Progenitor cell of endocrine pancreas (in vitro differentiated cells): ENCODE measurements around the gene TMEM45B. TPM values are rescaled to one million over a fixed set of nuclear protein-coding genes. Genes with fewer than 3 reads are reported as not detected.

Source experiments
- DNase-seq: peaks from one replicate; pipeline ENCODE4 v3.0.0; 2021; ENCODE audit warnings: low spot score; ENCODE audit not compliant: unreplicated experiment
- H3K27ac Mint-ChIP-seq: 2 replicates; pipeline ENCODE4 v1.8.0; 2021; ENCODE audit warnings: mild to moderate bottlenecking, moderate library complexity, mixed read lengths
- H3K27me3 Mint-ChIP-seq: 2 replicates; pipeline ENCODE4 v1.8.0; 2021; ENCODE audit warnings: mixed read lengths
- H3K36me3 Mint-ChIP-seq: 2 replicates; pipeline ENCODE4 v1.8.0; 2022; ENCODE audit warnings: mixed read lengths; ENCODE audit not compliant: insufficient read depth
- H3K4me1 Mint-ChIP-seq: 2 replicates; pipeline ENCODE4 v1.8.0; 2021; ENCODE audit warnings: low read depth, mixed read lengths
- H3K4me3 Mint-ChIP-seq: 2 replicates; pipeline ENCODE4 v1.8.0; 2021; ENCODE audit warnings: low read depth, mild to moderate bottlenecking, moderate library complexity, mixed read lengths
- H3K9me3 Mint-ChIP-seq: 2 replicates; pipeline ENCODE4 v1.8.0; 2021; ENCODE audit warnings: low read depth, mixed read lengths
- total RNA-seq: library from RNA; stranded (reverse); gene quantifications from 2 replicates; pipeline ENCODE4 v1.2.1, GENCODE V29; 2021
- TF ChIP-seq, protein P1 (sequence below): fragments of 200-600 bp; sonication (generic); IDR thresholded peaks from one replicate; pipeline ENCODE4 v1.5.0; 2021; ENCODE audit warnings: antibody characterized with exemption, mild to moderate bottlenecking; ENCODE audit not compliant: unreplicated experiment

TMEM45B gene
- total RNA-seq, 1 donor from 2014 or later = 1.4 TPM

DNA sequence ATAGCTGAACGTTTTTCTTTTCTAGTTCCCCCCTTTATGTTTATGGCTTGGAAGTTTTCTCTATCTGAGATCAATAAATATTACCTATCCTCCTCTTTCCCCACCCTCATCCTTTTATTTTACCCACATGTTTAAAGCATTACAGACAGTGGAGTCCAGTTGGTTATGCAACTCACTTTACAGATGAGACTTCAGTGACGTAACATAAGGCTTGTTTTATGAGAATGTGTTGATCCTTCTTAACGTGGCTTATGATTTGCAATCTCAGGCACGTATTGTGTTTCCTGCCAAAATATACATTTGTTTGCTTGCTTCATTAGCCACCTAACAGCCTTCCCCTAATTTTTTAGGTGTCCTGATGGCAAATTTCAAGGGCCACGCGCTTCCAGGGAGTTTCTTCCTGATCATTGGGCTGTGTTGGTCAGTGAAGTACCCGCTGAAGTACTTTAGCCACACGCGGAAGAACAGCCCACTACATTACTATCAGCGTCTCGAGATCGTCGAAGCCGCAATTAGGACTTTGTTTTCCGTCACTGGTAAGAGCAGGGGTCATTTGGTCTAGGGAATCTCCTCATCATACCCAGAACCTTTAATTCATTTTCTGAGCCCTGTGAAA lies 36.6 kb downstream of the TMEM45B start:
- DNase-seq = no peak
- Mint-ChIP-seq H3K27ac (no peak overlapping the region), H3K9me3 (peaks cover 3% of the 10 kb centered on the region), H3K4me3 (no peak overlapping the region), H3K36me3 (no peaks in the 10 kb centered on the region), H3K4me1 (peaks cover 15% of the 10 kb centered on the region), H3K27me3 (no peaks in the 10 kb centered on the region)
- TF ChIP-seq, protein P1, sequence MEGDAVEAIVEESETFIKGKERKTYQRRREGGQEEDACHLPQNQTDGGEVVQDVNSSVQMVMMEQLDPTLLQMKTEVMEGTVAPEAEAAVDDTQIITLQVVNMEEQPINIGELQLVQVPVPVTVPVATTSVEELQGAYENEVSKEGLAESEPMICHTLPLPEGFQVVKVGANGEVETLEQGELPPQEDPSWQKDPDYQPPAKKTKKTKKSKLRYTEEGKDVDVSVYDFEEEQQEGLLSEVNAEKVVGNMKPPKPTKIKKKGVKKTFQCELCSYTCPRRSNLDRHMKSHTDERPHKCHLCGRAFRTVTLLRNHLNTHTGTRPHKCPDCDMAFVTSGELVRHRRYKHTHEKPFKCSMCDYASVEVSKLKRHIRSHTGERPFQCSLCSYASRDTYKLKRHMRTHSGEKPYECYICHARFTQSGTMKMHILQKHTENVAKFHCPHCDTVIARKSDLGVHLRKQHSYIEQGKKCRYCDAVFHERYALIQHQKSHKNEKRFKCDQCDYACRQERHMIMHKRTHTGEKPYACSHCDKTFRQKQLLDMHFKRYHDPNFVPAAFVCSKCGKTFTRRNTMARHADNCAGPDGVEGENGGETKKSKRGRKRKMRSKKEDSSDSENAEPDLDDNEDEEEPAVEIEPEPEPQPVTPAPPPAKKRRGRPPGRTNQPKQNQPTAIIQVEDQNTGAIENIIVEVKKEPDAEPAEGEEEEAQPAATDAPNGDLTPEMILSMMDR = no peak

DNA sequence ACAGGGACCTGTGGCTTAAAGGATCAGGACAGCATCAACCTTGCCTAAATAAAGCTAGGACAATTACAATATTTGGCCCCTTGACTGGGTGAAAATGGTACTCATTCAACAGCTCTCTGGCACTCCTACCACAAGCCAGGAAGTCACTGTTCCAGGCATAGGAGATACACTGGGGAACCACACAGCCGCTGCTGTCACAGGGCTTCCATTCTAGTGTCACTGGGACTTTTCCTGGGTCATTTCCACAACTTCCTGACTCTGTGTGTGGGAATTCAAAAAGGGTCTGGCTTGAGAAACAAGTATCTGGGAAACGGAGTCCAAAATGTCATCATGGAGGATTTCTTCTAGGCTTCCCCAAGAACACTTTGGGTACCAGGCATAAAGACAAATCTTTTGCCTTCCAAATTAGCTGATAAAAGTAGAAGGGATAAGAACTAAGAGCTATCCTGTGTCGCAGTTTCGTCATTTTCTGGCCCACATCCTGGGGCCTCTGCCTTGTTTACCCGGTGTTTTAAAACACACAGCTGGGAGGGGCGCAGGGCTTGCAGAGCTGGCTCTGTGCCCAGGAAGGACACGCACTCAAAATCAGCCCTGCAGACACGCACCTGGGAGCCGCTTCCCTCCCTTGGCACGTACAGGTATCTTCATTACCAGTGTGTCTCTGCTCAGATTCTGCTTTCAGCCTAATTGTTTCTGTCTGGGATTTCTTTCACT lies 38.0 kb downstream of the TMEM45B start:
- H3K9me3 Mint-ChIP-seq = peaks cover 3% of the 10 kb centered on the region
- H3K27ac Mint-ChIP-seq = no peak overlapping the region
- peaks cover 15% of the 10 kb centered on the region for H3K4me1 Mint-ChIP-seq
- no peak for DNase-seq
- H3K27me3 Mint-ChIP-seq = no peaks in the 10 kb centered on the region
- no peak overlapping the region for H3K4me3 Mint-ChIP-seq
- no peaks in the 10 kb centered on the region for H3K36me3 Mint-ChIP-seq
- TF ChIP-seq, protein P1 = no peak

DNA sequence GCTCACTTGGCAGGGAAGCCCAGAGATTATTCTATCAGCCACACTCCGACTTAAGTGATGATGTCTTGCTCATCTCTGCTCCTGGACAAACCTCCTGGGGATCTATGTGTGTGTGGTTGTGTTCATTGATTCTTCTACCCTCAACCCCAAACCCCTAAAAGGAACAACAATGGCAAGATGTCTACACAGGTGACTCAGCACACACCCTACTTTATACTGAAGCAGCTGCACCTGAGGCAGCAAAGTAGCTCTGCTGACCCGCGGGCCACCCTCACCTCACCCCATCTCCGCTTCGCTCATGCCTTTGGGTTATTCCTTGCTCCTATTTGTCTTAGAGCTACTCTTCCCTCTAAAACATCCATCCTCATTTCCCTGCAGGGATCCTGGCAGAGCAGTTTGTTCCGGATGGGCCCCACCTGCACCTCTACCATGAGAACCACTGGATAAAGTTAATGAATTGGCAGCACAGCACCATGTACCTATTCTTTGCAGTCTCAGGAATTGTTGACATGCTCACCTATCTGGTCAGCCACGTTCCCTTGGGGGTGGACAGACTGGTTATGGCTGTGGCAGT lies 38.7 kb downstream of the TMEM45B start:
- H3K9me3 Mint-ChIP-seq = peaks cover 3% of the 10 kb centered on the region
- TF ChIP-seq, protein P1 = no peak
- no peak overlapping the region for H3K27ac Mint-ChIP-seq
- peaks cover 2% of the 10 kb centered on the region for H3K36me3 Mint-ChIP-seq
- H3K27me3 Mint-ChIP-seq = no peaks in the 10 kb centered on the region
- peaks cover 15% of the 10 kb centered on the region for H3K4me1 Mint-ChIP-seq
- DNase-seq = no peak
- H3K4me3 Mint-ChIP-seq = no peak overlapping the region

DNA sequence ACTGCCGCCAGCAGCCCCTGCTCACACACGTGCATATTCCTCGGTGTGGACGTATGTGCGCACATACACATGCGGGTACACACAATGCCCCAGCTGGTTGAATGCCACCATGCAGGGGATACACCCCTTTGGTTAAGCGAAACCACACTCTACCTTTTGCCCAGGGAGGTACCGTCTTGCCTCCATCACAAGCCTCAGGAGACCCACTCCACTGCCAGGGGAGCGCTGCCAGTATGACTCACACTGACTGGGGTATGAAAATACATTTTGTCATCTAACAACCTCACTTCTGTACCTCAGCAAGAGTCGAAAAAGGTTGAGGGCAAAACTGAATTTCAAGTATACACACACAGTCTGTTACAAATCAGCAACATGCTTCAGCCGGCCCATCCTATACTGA lies 39.4 kb downstream of the TMEM45B start:
- peaks cover 7% of the 10 kb centered on the region for H3K36me3 Mint-ChIP-seq
- H3K4me3 Mint-ChIP-seq = no peak overlapping the region
- H3K27ac Mint-ChIP-seq = no peak overlapping the region
- no peak for DNase-seq
- peaks cover 15% of the 10 kb centered on the region for H3K4me1 Mint-ChIP-seq
- peaks cover 3% of the 10 kb centered on the region for H3K9me3 Mint-ChIP-seq
- H3K27me3 Mint-ChIP-seq = no peaks in the 10 kb centered on the region
- TF ChIP-seq, protein P1 = no peak

DNA sequence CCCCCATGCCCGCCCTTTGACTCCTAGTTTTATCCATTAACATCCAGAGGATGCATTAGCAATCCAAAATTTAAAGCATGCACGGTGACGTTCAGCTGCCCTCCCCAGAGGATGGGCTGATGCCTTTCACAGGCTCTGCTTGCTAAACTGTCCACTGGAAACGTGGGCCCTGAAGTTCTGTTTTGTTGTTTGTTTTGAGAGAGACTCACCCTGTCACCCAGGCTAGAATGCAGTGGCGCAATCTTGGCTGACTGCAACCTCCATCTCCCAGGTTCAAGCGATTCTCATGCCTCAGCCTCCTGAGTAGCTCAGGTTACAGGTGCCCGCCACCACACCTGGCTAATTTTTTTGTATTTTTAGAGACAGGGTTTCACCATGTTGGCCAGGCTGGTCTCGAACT lies 40.4 kb downstream of the TMEM45B start:
- Mint-ChIP-seq H3K27ac (no peak overlapping the region), H3K9me3 (no peaks in the 10 kb centered on the region), H3K36me3 (peaks cover 8% of the 10 kb centered on the region), H3K27me3 (no peaks in the 10 kb centered on the region), H3K4me3 (no peak overlapping the region), H3K4me1 (peaks cover 11% of the 10 kb centered on the region)
- DNase-seq = no peak
- TF ChIP-seq, protein P1 = no peak
